ENCODE measurements around the gene TCF3.

TCF3 gene

DNA sequence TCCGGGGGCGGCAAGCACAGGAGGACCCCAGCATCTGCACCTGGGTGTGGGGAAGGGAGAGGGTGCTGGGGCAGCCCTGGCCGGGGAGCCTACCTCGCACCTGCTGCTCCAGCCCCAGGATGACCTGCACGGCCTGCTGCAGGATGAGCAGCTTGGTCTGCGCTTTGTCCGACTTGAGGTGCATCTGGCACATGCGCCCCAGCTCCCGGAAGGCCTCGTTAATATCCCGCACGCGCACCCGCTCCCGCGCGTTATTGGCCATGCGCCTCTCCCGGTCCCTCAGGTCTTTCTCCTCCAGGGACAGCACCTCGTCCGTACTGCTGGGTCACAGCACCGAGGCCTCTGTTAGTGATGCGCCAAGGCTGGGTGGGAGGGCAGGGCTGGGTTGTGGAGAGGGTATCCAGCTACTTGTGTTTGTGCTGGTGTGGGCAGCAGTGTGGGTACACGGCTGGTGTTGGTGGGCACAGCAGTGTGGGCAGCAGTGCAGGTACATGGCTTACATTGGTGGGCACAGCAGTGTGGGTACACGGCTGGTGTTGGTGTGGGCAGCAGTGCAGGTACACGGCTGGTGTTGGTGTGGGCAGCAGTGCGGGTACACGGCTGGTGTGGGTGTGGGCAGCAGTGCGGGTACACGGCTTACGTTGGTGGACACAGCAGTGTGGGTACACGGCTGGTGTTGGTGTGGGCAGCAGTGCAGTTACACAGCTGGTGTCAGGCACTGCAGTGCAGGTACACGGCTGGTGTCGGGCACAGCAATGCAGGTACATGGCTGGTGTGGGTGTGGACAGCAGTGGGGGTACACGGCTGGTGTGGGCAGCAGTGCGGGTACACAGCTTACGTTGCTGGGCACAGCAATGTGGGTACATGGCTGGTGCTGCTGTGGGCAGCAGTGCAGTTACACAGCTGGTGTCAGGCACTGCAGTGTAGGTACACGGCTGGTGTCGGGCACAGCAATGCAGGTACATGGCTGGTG is 40.0 kb downstream of the TCF3 start:
- DNase-seq (ENCODE audit: low read depth in 3 of 3), result no peak

DNA sequence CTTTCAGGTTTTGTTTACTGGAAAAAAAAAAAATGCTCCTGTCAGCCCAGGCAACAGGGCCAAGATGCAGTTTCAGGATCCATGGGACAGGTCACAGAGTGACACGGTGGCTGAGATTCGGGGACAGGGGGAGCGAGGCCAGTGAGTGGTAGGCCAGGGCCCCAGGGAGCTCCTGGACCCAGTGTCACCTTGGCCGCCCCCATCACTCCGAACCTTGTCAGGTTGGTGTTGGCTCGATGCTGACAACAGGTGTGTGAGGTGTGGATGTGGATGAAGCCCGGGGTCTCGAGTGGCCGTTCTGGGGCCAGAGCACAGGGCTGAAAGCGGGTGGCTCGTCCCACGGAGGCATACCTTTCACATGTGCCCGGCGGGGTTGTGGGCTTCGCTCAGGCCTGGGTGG is 41.1 kb downstream of the TCF3 start:
- DNase-seq (ENCODE audit: low read depth in 3 of 3), result no peak

DNA sequence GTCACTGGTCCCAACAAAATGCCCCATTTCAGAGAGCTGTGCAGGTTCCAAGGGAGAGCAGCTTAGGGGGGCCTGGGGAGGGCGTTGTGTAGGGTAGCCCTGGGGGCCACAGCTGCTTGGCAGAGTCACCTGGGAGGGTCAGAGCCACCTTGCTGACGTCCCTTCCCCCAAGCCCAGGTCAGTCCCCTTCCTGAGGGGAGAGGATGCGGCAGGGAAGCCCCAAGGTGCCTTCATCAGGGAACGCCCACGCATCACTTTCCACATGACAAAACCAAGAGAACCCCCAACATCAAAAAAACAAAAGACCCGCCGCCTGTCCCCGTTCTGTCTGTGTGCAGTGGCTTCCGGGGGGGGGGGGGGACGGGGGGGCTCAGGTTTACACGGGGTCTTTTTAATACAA is 41.8 kb downstream of the TCF3 start:
- no peak for DNase-seq (ENCODE audit: low read depth in 3 of 3)

DNA sequence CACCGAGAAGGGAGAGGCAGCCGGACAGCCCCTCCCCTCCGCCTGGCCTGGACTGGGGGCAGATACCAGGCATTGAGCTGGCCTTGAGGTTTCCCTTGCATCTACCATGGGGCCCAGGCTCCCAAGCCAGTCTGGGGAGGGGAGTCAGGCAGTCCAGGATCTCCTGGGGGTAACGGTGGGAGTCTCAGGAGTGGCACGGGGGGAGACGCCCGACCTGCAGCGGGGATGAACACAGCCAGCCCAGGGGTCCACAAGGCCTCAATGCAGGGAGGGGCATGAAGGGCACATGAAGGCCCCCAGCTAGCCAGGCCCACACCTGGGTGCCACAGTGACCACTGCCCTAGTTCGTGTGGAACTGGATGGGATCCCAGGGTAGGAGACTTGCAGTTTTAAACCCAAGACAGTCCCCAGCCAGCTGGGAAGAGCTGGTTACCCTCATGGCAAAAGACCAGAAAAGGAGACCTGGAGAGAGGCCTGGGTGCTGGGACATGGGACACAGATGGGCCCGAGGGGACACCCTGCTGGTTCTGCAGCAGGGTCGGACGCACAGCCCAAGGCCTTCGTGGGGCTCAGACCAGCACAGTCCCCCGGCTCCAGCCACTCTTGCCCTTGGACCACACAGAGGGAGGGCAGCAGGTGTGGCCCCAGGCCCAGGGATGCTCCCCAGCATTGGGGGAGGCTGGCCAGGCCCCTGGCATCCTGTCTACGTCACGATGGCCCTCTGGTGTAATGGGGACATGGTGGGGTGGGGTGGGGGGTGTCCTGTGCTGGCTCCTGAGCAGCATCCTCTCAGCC is 42.5 kb downstream of the TCF3 start:
- no peak for DNase-seq (ENCODE audit: low read depth in 3 of 3)

DNA sequence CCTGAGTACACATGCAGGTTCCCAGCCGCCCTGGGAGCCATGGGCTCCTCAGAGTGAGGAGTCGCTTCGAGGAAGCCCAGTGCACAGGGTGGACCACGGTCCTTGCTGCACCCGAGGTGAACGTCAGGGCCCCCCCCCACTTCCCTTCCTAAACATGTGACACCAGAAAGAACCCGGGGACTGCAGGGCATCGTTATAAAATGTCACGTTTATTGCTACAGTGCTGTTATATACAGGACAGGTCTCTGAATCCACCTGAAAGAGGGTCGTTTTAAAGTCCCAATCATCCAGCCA is 43.4 kb downstream of the TCF3 start:
- no peak for DNase-seq (ENCODE audit: low read depth in 3 of 3)

DNA sequence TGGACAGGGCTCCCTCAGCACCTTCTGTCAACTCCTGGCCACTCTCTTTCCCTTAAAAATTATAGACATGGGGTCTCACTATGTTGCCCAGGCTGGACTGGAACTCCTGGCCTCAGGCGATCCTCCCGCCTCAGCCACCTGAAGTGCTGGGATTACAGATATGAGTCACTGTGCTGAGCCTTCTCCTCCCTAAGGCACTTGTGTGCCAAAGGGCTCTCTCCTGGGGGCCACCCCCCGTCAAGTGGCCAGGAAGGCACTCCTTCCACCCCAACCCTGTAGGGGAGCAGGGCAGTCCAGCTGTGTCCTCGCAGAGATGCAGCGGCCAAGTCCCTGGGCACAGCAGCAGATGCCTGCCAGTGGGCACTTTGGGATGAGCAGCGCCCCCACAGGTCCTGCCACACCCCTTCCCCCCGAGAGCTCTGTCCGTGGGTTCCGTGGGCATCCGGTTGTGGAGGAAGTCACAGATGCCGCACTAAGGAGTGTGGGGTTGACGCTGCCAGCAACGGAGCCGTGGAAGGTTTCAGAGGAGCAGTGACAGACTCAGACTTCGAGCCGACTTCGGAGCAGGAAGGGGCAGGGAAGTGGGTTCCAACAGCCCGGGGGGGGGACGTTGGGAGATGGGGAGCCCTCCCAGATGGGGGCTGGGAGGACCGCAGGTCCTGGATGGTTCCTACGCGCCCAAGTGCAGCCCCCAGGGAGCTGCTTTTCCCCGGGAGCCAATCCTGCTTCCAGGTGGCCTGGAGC is 43.9 kb downstream of the TCF3 start:
- no peak for DNase-seq (ENCODE audit: low read depth in 3 of 3)

DNA sequence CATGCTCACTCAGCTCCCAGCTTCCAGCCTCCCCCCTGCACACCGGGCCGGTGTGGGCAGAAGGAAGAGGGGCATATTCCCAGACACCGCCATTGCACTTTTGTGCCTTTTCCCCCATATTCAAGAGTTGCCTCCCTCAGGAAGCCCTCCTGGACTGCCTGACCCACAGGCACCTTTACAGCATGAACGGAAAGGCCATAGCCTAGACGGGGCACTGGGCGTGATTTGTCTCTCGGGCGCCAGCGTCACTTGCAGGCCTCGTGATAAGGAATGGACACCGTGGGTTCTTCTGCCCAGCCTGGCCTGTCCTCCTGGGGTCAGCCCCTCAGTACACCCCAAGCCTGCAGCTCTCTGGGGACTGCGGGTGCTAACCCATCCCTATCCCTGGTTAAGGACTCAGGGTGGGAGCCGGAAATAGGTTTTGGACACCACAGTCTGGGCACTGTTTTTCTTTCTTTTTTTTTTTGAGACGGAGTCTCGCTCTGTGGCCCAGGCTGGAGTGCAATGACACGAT is 46.2 kb downstream of the TCF3 start:
- DNase-seq (ENCODE audit: low read depth in 3 of 3), result no peak

DNA sequence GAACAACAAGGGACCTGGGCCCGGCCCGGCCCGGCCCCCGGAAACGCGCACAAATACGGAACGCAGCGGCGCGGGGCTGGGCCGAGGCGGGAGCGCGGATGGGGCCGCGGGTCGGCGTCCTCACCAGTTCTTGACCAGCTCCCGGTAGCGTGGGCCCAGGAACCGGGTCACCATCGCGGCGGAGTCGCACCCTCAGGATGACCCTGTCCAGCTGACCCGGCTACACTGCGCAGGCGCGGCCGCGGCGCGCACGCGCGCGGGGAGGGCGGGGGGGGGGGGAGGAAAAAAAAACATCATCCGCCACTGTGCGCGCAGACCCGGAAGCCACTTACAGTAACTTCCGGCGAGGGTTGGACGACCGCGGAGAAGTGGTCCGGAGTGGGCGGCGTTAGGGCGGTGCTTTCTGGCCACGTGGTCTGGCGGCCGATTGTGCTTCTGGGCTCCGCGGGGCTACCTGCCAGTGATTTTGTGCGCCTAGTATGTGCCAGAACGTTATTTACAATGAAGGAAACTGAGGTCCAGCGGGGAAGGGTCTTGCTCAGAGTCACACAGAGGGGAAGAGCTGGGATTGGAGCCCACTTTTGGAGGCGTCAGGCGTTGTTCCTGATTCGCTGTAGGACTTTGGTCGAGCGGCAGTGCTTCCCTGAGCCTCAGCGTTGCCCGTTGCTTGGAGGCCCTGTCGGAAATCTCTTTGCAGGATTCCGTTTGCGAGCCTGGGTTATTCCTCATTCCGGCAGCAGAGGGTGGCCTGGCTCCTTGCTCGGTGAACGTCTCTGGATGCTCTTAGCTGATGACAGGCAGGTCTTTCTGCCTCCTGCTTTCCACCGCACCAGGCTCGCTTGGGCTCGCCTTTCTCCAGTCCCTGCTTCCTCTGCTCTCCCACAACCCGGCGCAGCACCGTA is 46.9 kb downstream of the TCF3 start, which contains the start of gene UQCR11:
Gene UQCR11 (minus strand): TSS at position 227 of the 902 bp plus-strand sequence. CDS start 53 bp downstream, at position 174.
- DNase-seq (ENCODE audit: low read depth in 3 of 3), result peak; percentile 85 to 95 (median 86)

DNA sequence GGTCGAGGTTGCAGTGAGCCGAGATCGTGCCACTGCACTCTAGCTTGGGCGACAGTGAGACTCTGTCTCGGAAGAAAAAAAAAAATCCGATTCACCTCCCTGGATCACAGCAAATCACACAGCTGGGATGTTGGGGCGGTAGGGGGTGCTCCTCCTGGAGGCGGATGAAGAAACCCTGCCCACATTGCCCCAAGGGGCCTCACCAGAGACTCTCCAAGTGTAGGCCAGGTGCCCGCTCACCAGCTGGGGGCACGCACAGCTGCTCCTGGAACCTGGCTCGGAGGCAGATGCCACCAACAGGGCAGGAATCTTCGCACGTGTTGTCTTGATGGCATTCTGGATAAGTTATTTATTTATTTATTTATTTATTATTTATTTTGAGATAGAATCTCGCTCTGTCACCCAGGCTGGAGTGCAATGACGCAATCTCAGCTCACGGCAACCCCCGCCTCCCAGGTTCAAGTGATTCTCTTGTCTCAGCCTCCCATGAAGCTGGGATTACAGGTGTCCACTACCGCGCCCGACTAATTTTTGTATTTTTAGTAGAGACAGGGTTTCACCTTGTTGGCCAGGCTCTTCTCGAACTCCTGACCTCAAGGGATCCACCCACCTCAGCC is 50.2 kb downstream of the TCF3 start:
- no peak for DNase-seq (ENCODE audit: low read depth in 3 of 3)

DNA sequence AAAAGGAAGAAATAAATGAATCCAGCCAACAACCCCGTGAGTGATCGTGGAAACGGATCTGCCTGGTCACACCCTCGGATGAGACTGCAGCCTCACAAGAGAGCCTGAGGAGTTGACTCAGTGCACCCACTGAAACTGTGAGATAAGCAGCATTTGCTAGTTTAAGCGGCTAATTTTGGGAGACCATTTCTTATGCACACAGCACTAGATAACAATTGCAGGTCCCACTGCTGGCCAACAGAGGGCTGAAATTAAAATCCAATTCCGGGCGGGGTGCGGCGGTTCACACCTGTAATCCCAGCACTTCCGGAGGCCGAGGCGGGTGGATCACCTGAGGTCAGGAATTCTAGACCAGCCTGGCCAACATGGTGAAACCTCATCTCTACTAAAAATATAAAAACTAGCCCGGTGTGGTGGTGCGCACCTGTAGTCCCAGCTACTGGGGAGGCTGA is 50.8 kb downstream of the TCF3 start:
- DNase-seq (ENCODE audit: low read depth in 3 of 3), result no peak

DNA sequence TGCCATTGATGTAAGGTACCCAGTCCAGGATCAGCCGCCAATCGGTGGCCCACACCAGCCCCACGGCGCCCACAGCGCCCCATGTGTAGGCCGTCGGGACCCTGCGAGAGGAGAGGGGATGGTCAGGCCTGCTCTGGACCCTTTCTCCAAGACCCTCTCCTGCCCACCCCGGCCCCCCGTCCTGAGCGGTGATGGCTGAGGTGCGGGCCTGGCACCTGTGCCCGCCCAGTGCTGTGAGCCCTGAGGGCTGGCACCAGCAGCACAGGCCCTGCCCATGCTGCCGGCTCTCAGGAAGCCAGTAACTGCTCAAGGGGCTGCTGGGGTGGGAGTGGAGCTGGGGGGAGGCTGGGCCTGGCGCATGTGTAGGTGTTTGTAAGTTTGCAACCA is 53.0 kb downstream of the TCF3 start:
- no peak for DNase-seq (ENCODE audit: low read depth in 3 of 3)

DNA sequence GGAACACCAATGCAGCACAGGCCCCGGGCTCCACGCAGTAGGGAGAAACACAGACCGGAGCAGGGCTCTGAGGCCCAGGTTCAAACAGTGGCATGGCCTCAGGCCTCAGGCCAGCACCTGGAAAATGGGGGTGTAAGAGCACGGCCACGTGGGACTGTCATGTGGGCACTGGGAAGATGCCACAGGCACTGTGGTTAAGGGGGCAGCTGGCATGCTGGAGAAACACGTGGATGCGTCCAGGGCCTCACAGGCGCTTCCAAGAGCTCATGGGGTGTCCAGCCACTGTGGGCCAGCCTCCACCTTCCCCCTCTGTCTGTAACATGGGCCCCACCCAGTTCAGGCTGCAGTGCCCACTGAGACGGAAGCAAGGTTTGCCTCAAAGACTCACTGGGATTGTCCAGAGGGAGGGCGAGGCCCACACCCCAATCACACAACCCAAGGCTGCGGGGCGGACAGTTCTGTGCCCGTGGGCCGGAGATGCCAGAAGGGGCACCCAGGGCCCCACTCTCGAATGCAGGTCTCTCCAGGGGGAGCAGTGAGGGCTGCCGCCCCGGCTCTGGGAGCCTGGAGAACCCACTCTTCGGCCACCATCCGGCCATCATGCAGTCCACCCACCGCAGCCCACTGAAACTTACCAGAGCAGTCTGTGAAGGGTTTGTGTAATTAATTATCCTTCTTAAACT is 53.5 kb downstream of the TCF3 start:
- no peak for DNase-seq (ENCODE audit: low read depth in 3 of 3)

DNA sequence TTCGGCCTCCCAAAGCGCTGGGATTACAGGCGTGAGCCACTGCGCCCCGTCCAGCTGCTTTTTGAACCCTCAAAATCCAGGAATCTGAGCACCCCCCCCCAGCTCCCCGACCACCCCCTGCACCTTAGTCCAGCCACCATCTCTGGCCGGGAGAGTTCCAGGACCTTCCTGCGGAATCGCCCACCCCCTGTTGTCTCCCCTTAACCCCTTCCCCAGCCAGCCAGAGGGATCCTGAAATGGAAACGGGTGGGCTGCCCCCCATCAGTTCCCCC is 59.0 kb downstream of the TCF3 start:
- no peak for DNase-seq (ENCODE audit: low read depth in 3 of 3)

DNA sequence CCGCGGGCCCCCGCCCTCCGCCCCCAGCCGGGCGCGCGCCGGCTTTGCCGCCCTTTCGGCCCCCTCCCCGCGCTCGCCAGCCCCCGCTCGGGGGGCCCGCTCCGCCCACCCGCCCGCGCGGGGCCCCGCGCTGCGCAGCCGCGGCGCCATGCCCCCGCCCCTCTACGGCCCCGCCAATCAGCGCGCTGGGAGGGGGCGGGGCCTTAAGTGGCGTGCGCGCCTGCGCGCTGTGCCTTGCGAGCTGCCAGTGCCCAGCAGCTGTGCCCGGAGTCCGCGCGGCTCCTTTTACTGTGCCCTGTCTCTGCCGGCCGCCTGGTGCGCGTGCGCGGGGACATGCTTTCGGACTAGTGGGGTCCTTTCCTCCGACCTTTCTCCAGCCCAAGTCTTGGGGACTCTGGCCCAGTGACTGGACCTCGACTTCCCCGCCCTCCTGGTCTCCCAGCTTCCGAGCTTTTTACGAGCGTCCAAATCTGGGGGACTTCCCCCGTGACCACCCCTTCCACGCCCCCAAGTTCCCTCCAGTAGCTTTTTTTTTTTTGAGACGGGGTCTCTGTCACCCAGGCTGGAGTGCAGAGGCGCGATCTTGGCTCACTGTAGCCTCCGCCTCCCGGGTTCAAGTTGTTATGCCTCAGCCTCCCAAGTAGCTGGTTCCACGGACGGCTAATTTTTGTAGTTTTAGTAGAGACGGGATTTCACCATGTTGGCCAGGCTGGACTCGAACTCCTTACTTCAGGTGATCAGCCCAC is 59.5 kb downstream of the TCF3 start, which contains the start of gene MBD3:
Gene MBD3 (minus strand): TSS at position 111 of the 746 bp plus-strand sequence. CDS start 234 bp downstream, outside the sequence.
- DNase-seq (ENCODE audit: low read depth in 3 of 3), result peak; percentile 68 to 87 (median 75)

DNA sequence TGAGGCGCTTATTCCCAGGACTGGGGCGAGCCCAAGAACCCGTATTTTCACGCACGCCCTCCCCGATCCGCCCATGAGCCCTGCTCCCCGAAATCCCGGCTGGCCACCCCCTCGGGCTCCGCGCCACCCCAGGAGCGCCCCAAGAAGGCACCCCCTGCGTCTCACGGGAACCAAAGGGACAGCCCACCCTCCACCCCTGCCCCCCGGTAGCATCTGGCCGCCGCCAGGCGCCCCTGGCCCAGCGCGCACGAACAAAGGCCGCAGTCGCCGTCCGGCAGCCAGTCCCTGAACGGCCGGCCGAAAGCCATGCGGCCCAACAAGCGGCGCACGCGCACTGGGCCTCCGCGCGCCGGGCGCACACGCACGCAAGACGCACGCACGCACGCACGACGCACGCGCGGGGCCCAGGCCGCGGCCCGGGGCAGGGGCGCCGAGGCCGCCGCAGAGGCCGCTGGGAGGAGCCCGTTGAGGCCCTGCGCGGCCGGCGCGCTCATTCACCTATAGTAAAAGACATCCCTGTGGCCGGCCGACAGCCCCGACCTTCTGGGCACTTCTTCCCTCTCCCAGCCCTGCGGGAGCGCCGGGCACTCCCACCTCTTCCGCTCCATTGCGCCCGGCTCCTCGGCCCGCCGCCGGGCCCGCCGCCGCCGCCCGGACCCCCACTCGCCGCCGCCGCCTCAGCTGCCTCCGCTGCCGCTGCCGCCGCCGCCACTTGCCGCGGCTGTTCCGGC is 60.2 kb downstream of the TCF3 start:
- DNase-seq (ENCODE audit: low read depth in 3 of 3), result peak; percentile 65 to 80 (median 73)

DNA sequence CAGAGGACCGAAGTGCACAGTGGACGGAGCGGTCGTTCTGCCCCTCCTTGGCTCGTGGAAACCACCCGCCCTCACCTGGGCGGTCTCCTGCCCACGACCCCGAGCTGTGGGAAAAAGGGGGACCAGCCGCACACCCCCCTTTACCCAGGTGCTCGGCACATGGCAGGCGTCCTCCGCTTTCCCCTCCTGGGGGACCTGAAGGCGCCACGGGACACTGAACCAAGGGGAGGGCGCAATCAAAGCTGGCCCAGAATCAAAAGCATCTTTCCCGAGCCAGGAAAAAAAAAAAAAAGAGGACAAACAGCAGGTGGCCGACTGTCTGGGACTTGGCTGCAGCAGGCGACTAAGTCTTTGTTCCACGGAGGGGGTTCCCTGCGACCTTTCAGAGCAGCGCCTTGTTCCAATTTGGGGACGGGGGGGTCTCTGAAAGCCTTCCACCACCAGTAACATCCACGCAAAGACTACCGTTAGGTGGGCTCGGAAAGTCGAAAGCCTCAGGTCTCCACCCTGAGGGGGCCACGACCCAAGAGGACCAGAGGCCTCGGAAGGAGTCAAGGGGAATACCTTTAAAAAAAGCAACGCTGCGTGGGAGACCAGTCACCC is 60.9 kb downstream of the TCF3 start:
- DNase-seq (ENCODE audit: low read depth in 3 of 3), result no peak

DNA sequence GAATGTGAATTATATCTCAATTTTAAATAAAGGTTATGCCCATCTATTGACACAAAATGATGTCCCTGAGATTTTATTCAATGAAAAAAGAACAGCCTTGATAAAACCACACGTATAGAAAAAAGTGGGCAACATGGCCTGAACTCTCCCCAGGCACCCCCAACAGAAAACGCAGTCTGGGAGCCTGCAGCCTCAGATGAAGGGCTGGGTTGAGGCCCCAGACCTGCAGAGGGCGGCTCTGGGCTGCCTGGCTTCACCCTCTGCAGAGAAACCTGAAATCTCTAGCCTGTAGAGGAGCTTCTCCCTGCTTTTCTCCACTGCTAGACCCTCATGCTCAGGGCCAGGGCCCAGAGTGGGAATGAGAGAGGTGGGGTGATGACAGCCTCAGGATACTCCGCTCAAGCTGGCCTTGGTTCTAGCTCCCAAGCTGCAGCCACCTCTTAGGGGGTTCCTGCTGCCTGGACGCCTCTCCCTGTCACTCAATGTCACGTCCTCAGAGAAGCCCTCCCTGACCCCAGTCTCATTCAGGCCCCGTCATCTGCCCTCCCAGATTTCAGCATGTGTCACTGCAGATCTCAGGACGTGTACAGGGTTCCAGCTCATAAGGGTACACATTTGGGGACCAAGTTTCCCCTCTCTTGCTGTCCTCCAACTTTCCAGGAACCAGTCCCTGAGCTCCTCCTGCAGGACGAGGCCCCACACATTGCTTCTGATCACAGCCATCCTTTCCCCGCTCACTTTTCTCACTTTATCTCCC is 61.6 kb downstream of the TCF3 start:
- peak in 1 of 3 experiments; percentile 35 for DNase-seq (ENCODE audit: low read depth in 3 of 3)

Measured in stimulated activated CD4-positive, alpha-beta T cell treated with anti-CD3 and anti-CD28 coated beads, TNF-alpha, amount 100 ng/mL, for 24 hours (primary cell).